GM12873 (cell line): ENCODE measurements around the gene GSPT1.
A peak's percentile ranks its signal among the peaks of the same experiment; 100 is the strongest.

Experiments used
- TF ChIP-seq, protein P1 (sequence below): IDR thresholded peaks from 2 replicates; pipeline ENCODE4 v1.5.1; 2012; ENCODE audit warnings: low read depth, mild to moderate bottlenecking, moderate library complexity, low read length, control low read depth; ENCODE audit not compliant: insufficient read depth; ENCODE audit errors: missing control alignments

Gene GSPT1

DNA sequence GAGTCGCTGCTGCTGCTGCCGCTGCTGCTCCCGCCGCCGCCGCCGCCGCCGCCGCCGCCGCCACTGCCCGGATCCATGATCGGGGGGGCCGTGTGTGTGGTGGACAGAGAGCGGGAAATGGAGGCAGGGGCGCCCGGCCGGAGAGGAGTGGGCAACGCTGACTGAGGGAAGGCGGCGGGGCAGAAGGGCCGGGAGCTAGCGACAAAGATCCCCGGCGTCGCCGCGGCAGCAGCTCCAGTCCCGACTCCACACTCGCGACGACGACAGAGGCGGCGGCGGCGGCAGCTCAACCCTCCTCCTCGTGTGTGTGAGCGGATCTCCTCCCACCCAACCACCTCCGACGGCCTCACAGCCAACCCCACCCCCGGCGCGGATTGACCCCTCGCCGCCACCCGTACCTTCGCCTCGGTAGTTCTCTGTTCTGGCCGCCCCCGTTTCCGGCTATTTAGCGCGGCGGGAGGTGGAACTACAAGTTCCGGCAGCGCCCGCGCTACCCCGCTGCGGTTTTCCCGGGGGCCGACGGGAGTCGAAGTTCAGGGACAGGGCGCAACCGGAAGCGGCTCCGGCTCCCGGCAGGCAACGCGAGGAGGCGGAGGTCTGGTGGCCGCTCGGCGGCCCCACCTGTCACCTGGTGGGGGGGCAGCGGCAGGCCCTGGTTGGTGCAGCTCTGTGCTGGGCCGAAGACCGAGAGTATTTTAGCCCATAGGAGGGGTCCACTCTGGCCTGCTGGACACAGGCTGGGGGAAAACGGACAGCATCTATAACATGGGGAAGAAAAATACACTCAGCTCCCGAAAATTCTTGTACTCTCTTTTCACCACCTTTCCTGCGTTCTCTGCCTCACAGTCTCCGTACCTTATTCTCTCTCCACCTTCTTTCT, at the start of gene GSPT1:
GSPT1 (minus strand) TSS at position 313 of the 880 bp plus-strand sequence; CDS start at position 77, 236 bp downstream.
- TF ChIP-seq, protein P1, sequence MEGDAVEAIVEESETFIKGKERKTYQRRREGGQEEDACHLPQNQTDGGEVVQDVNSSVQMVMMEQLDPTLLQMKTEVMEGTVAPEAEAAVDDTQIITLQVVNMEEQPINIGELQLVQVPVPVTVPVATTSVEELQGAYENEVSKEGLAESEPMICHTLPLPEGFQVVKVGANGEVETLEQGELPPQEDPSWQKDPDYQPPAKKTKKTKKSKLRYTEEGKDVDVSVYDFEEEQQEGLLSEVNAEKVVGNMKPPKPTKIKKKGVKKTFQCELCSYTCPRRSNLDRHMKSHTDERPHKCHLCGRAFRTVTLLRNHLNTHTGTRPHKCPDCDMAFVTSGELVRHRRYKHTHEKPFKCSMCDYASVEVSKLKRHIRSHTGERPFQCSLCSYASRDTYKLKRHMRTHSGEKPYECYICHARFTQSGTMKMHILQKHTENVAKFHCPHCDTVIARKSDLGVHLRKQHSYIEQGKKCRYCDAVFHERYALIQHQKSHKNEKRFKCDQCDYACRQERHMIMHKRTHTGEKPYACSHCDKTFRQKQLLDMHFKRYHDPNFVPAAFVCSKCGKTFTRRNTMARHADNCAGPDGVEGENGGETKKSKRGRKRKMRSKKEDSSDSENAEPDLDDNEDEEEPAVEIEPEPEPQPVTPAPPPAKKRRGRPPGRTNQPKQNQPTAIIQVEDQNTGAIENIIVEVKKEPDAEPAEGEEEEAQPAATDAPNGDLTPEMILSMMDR: peak; percentile 39

GRCh38 chr16:11964761-11965551, 49.2 kb upstream of the GSPT1 start, which contains the start of gene TNFRSF17:
TNFRSF17 (plus strand) TSS chr16:11965210; CDS start chr16:11965325, 115 bp downstream.
- TF ChIP-seq, protein P1: no peak

DNA sequence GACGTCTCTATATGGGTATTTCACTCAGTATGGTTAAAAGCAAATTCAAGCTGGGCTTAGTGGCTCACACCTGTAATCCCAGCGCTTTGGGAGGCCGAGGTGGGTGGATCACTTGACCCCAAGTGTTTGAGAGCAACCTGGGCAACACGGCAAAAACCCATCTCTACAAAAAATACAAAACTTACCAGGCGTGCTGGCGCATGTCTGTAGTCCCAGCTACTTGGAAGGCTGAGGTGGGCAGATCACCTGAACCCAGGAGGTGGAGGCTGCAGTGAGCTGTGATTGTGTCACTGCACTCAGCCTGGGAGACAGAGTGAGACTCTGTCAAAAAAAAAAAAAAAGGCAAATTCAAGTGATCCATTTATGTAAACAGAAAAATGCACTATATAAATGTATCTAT, 48.0 kb upstream of the GSPT1 start:
- TF ChIP-seq, protein P1: no peak

GRCh38 chr16:11957591-11958395, 42.0 kb upstream of the GSPT1 start:
- TF ChIP-seq, protein P1: no peak

DNA sequence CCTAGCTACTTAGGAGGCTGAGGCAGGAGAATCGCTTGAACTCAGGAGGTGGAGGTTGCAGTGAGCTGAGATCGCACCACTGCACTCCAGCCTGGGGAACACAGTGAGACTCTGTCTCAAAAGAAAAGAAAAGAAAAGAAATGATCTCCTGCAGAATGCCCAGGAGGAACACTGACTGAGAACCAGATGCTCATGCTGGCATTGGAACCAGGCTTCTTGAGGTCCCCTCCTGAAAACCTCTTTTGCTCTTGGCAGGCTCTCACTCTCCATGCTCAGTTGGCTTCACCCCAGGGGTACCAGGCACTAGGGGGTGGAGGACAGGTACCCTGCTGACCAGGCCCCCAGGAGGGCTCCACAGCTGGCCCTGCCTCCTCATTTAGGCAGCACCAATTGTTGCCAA, 40.8 kb upstream of the GSPT1 start:
- TF ChIP-seq, protein P1: no peak

- TF ChIP-seq, protein P1: no peak
Observed at GRCh38 chr16:11955713-11956123, 40.0 kb upstream of the GSPT1 start.
